K562 (cell line): ENCODE data around the gene DNAJC17. TPM values are rescaled to one million over a fixed set of nuclear protein-coding genes. Genes with fewer than 3 reads are reported as not detected.
A peak's percentile ranks its signal among the peaks of the same experiment; 100 is the strongest.

Experiments
- ATAC-seq: fragments of 200-7000 bp; cut with Tn5 transposase; 3 replicates; pipeline ENCODE4 v1.9.1; 2020; ENCODE audit warnings: moderate library complexity
- BruUV-seq: library from RNA; stranded (reverse); fragments of 400-500 nt; replicated peaks from 2 replicates; lab custom pipeline; 2021; lab: Mats Ljungman, UMichigan
- CTCF ChIA-PET: fragments of 300-600 bp; formaldehyde crosslinking; extraction: SDS; loops from one replicate; lab custom pipeline; 2021; ENCODE audit warnings: low intra/inter-chr PET ratio; lab: Yijun Ruan, JAX
- POLR2A ChIA-PET: fragments of 300-600, 350-650 bp; sonication (Branson Sonifier 250); formaldehyde crosslinking; extraction: SDS; loops from one replicate; lab custom pipeline; 2021; ENCODE audit warnings: antibody characterized with exemption, inconsistent platforms; lab: Yijun Ruan, JAX
- DNase-seq, 4 experiments: peaks; one replicate each; pipeline versions ENCODE4 v3.0.0 to v3.0.0-alpha.2; 2011 to 2018; ENCODE audit warnings: low spot score in 3 of 4, mixed read lengths in 3 of 4; ENCODE audit errors: extremely low read depth in 1 of 4
- FAIRE-seq: peaks from 2 replicates; lab custom pipeline; 2011; peaks lifted over from hg19 to GRCh38; lab: Jason Lieb, UNC
- H2AFZ ChIP-seq: 2 replicates; pipeline ENCODE4 v1.6.0; 2011; ENCODE audit warnings: low read depth, low read length, control low read depth, inconsistent platforms
- H3K27ac ChIP-seq: fragments of 200-600 bp; 3 replicates; pipeline ENCODE4 v1.8.0; 2011; ENCODE audit warnings: low read depth, mild to moderate bottlenecking, control low read depth, inconsistent platforms, low read length, moderate library complexity, mixed read lengths; ENCODE audit errors: extremely low read depth
- H3K27me3 ChIP-seq, 2 experiments: fragments of 300-600 bp in 1 of 2; 2 replicates in 1 of 2; 3 replicates in 1 of 2; pipeline versions ENCODE4 v1.6.0 to v1.8.0; 2011; ENCODE audit warnings: inconsistent platforms in 2 of 2, low read length in 2 of 2, mild to moderate bottlenecking in 1 of 2, mixed read lengths in 1 of 2, moderate library complexity in 1 of 2; ENCODE audit not compliant: control insufficient read depth in 2 of 2, insufficient read depth in 2 of 2
- H3K36me3 ChIP-seq: fragments of 300-600 bp; 3 replicates; pipeline ENCODE4 v1.8.0; 2011; ENCODE audit warnings: mild to moderate bottlenecking, low read length, inconsistent platforms; ENCODE audit not compliant: control insufficient read depth, insufficient read depth
- H3K4me1 ChIP-seq, 2 experiments: fragments of 200-600 bp in 1 of 2; replicated peaks in 1 of 2; 2 replicates in 1 of 2; 3 replicates in 1 of 2; pipeline versions ENCODE4 v1.5.1 to v1.8.0; 2011; ENCODE audit warnings: inconsistent platforms in 2 of 2, low read length in 2 of 2, mild to moderate bottlenecking in 1 of 2, mixed read lengths in 1 of 2, moderate library complexity in 1 of 2; ENCODE audit not compliant: control insufficient read depth in 2 of 2, insufficient read depth in 2 of 2
- H3K4me2 ChIP-seq: 2 replicates; pipeline ENCODE4 v1.6.1; 2011; ENCODE audit warnings: low read length, control low read depth, inconsistent platforms, mixed read lengths; ENCODE audit not compliant: insufficient read depth
- H3K4me3 ChIP-seq: fragments of 200-600 bp; sonication (generic), shearing (Covaris generic); 2 replicates; pipeline ENCODE4 v1.5.1; 2016; ENCODE audit warnings: control low read depth, inconsistent platforms
- H3K79me2 ChIP-seq: fragments of 200-600 bp; 3 replicates; pipeline ENCODE4 v1.8.0; 2011; ENCODE audit warnings: low read length, inconsistent platforms; ENCODE audit not compliant: control insufficient read depth, insufficient read depth
- H3K9ac ChIP-seq, 2 experiments: 2 replicates each; pipeline versions ENCODE4 v1.6.0 to v1.6.1; 2011; ENCODE audit warnings: low read depth in 2 of 2, low read length in 2 of 2, control low read depth in 1 of 2, inconsistent platforms in 1 of 2, mild to moderate bottlenecking in 1 of 2, mixed read lengths in 1 of 2; ENCODE audit not compliant: insufficient read depth in 1 of 2
- H3K9me1 ChIP-seq: one replicate; pipeline ENCODE4 v1.6.0; 2011; ENCODE audit warnings: inconsistent platforms, mild to moderate bottlenecking, low read length, moderate library complexity; ENCODE audit not compliant: control insufficient read depth, insufficient read depth
- H3K9me3 ChIP-seq: replicated peaks from 2 replicates; pipeline ENCODE4 v1.5.1; 2011; ENCODE audit warnings: low read depth, low read length, inconsistent platforms; ENCODE audit not compliant: control insufficient read depth, insufficient read depth
- H4K20me1 ChIP-seq: replicated peaks from 2 replicates; pipeline ENCODE4 v1.6.1; 2011; ENCODE audit warnings: low read length, inconsistent platforms, mixed read lengths; ENCODE audit not compliant: control insufficient read depth, insufficient read depth
- DACH1 ChIP-seq: fragments of 450-650 bp; IDR thresholded peaks from 2 replicates; pipeline ENCODE4 v1.6.1; 2018; ENCODE audit not compliant: partially characterized antibody
- EWSR1 ChIP-seq: fragments of 450-650 bp; IDR thresholded peaks from 2 replicates; pipeline ENCODE4 v1.6.1; 2018; ENCODE audit warnings: borderline replicate concordance, mild to moderate bottlenecking, low read depth, moderate library complexity; ENCODE audit not compliant: partially characterized antibody
- HEY1 ChIP-seq: fragments of 250-450 bp; sonication (Bioruptor Pico); IDR thresholded peaks from 2 replicates; pipeline ENCODE4 v1.5.0; 2020; ENCODE audit warnings: mild to moderate bottlenecking, moderate library complexity, borderline replicate concordance
- SAFB ChIP-seq: fragments of 200-400 bp; formaldehyde crosslinking; IDR thresholded peaks from 2 replicates; pipeline ENCODE4 v1.6.1; 2017; ENCODE audit warnings: low read depth, low read length, borderline replicate concordance
- ZNF551 ChIP-seq: fragments of 250-450 bp; sonication (Bioruptor Pico); IDR thresholded peaks from 2 replicates; pipeline ENCODE4 v1.5.0; 2021; ENCODE audit warnings: mild to moderate bottlenecking, moderate library complexity
- WGBS: fragments of 100-300 bp; shearing (Covaris generic); methylation state at CpG from one replicate; pipeline ENCODE4 v1.1.6; 2016; ENCODE audit warnings: low coverage, mixed read lengths; ENCODE audit not compliant: insufficient coverage; ENCODE audit errors: missing lambda C conversion rate; 5-methylcytosine and 5-hydroxymethylcytosine counted together
- in situ Hi-C: fragments of 300-500 bp; cut with MboI; formaldehyde crosslinking; loops from 4 replicates; pipeline ENCODE4 v1.15.0; 2018; ENCODE audit warnings: inconsistent platforms, mixed read lengths
- intact Hi-C: fragments of 100-400 bp; cut with micrococcal nuclease; formaldehyde crosslinking; loops from 2 replicates; pipeline ENCODE4 v1.14.2; 2022
- polyA plus RNA-seq, 8 experiments: library from polyadenylated mRNA; depleted of rRNA in 4 of 8; stranded (reverse) in 5 of 8; unstranded in 3 of 8; fragments of >200 nt; fragmentation: Nextera tagmentation in 2 of 8; fragmentation: Illumina TruSeq in 1 of 8; extraction: Ambion mirVana in 2 of 8; extraction: Trizol in 1 of 8; gene quantifications; 2 replicates each; pipeline versions ENCODE4 v1.2.1 to v1.2.3, GENCODE V29; 2011 to 2014; ENCODE audit warnings: inconsistent platforms in 1 of 8, missing spikeins in 1 of 8
- total RNA-seq, 7 experiments: library from RNA; depleted of rRNA in 6 of 7; stranded (reverse); fragments of >200 nt in 6 of 7; fragmentation: Illumina TruSeq in 2 of 7; extraction: Trizol in 2 of 7; gene quantifications; 2 replicates each; pipeline versions ENCODE4 v1.2.1 to v1.2.3, GENCODE V29; 2011 to 2021; ENCODE audit warnings: low replicate concordance in 1 of 7
- TF ChIP-seq, protein P1 (sequence below), 2 experiments: fragments of 450-650 bp; formaldehyde crosslinking in 1 of 2; IDR thresholded peaks; 2 replicates each; pipeline versions ENCODE4 v1.4.0 to v1.6.1; 2014 to 2020; ENCODE audit warnings: mild to moderate bottlenecking in 2 of 2, borderline replicate concordance in 1 of 2, low read depth in 1 of 2

The DNAJC17 gene
- total and polyA plus RNA-seq, 9 of the 15 experiments (the other 6 are each of a cell fraction or from before 2014, with no cell fraction given), result 2.4 to 79.4 (median 44.2) TPM

DNA sequence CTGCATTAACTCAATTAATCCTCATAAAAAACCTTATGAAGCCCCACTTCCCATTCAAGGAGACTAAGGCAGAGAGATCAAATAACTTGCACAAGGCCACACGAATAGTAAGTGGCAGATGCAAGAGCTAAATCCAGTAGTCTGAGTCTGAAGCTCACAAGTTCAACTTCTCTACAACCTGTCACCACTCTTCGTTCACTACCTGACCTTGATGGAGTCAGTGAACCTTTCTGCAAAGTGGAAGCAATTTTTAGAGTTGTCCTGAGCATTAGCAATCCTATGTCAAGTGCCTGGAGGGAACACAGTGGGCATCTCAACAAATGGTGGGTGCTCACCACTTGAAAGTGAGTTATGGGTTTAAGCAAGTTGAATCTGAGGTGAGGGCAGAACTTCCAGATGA lies 34.5 kb upstream of the DNAJC17 start:
- CTCF ChIA-PET, result no interaction called here
- Histone ChIP-seq H3K9me3 (no peaks in the 10 kb centered on the region), H3K9ac (no peak overlapping the region), H3K36me3 (no peaks in the 10 kb centered on the region), H3K4me2 (no peak overlapping the region), H2AFZ (no peak overlapping the region), H3K4me1 (peaks cover 14 to 30% of the 10 kb centered on the region in 2 experiments), H3K27ac (no peak overlapping the region), H4K20me1 (no peaks in the 10 kb centered on the region), H3K9me1 (no peaks in the 10 kb centered on the region), H3K4me3 (no peak overlapping the region), H3K27me3 (no peaks in the 10 kb centered on the region), H3K79me2 (no peaks in the 10 kb centered on the region)
- intact Hi-C loops (no loop called here), in situ Hi-C loops (no loop called here)
- no TSS peak for BruUV-seq
- 17% methylated on average over 2 of the region's 2 CpGs for WGBS
- no peak for TF ChIP-seq HEY1 (CRISPR knock-in tag)
- TF ChIP-seq ZNF551 (CRISPR knock-in tag), result no peak
- TF ChIP-seq SAFB, result no peak
- no peak for TF ChIP-seq EWSR1
- DNase-seq (no peak), ATAC-seq (no peak), FAIRE-seq (no peak)
- POLR2A ChIA-PET, result no interaction called here

DNA sequence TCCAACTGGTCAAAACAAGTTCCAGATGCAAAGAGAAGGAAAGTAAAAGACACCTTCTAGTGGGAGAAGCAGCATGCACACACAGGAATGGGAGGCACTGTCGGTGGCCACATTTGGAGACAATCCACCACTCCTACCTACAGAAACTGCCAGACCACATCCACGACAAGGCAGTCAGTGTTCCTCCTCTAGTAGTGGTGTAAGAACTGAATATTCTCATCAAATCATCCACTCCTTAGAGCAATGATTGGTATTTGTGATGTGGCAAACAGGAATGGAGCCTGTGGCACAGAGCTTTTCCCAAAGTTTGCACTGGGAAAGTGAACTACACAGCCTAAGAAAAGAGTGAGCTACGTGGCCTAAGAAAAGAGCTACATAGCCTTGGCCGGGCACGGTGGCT lies 31.5 kb upstream of the DNAJC17 start:
- Histone ChIP-seq H3K27ac (no peak overlapping the region), H2AFZ (peak overlapping the region; percentile 69), H3K4me2 (no peak overlapping the region), H3K4me1 (peaks cover 0 to 6% of the 10 kb centered on the region in 2 experiments; a peak in 3 of 5 replicates), H3K9me3 (no peaks in the 10 kb centered on the region), H3K36me3 (no peaks in the 10 kb centered on the region), H3K79me2 (no peaks in the 10 kb centered on the region), H4K20me1 (no peaks in the 10 kb centered on the region), H3K27me3 (no peaks in the 10 kb centered on the region), H3K9ac (no peak overlapping the region), H3K4me3 (no peak overlapping the region), H3K9me1 (no peaks in the 10 kb centered on the region)
- intact Hi-C loops (no loop called here), in situ Hi-C loops (no loop called here)
- FAIRE-seq, result peak; percentile 32
- no peak for ATAC-seq
- ChIA-PET CTCF (no interaction called here), POLR2A (interaction anchor here (0.7 to 2.3 kb wide), 2 partner anchors 9 to 73 kb away, joined by 3 to 7 read pairs; no protein-coding TSS in a partner anchor)
- TF ChIP-seq DACH1, result no peak
- TF ChIP-seq, protein P1, sequence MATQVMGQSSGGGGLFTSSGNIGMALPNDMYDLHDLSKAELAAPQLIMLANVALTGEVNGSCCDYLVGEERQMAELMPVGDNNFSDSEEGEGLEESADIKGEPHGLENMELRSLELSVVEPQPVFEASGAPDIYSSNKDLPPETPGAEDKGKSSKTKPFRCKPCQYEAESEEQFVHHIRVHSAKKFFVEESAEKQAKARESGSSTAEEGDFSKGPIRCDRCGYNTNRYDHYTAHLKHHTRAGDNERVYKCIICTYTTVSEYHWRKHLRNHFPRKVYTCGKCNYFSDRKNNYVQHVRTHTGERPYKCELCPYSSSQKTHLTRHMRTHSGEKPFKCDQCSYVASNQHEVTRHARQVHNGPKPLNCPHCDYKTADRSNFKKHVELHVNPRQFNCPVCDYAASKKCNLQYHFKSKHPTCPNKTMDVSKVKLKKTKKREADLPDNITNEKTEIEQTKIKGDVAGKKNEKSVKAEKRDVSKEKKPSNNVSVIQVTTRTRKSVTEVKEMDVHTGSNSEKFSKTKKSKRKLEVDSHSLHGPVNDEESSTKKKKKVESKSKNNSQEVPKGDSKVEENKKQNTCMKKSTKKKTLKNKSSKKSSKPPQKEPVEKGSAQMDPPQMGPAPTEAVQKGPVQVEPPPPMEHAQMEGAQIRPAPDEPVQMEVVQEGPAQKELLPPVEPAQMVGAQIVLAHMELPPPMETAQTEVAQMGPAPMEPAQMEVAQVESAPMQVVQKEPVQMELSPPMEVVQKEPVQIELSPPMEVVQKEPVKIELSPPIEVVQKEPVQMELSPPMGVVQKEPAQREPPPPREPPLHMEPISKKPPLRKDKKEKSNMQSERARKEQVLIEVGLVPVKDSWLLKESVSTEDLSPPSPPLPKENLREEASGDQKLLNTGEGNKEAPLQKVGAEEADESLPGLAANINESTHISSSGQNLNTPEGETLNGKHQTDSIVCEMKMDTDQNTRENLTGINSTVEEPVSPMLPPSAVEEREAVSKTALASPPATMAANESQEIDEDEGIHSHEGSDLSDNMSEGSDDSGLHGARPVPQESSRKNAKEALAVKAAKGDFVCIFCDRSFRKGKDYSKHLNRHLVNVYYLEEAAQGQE (IDR thresholded peaks at IDR 0.05; ENCODE audit: borderline replicate concordance), result peak; percentile 62
- TF ChIP-seq, protein P1 (CRISPR knock-in tag; IDR thresholded peaks at IDR 0.05; ENCODE audit: low read depth), result no peak
- BruUV-seq, result no TSS peak
- DNase-seq, result no peak
- 30% methylated on average over 5 of the region's 5 CpGs for WGBS
